ENCODE results near the gene ABHD17B. TPM values are rescaled to one million over a fixed set of nuclear protein-coding genes. Genes with fewer than 3 reads are reported as not detected.

ABHD17B gene
- total RNA-seq, 2 experiments from 2014 or later: 9.1 to 13.3 TPM

DNA sequence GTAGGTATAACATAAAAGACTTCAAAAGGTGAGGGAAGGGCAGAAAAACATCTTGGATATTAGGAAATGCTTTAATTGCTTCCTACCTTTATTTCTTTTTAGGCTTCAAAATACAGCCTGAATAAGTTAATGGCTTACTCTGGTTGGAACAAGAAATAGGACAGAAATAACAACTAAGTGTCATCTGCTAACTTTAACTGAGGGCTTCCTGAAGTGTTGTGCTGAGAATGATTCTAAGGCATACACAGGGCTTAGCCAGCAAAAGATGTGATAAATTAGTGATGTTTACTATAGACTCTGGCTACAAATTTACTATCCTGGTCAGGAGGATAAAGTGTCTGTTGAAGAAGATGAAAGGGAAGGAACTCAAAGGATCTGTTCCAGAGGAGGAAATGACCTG lies 34.2 kb downstream of the ABHD17B start:
- Mint-ChIP-seq H3K4me3 (no peak overlapping the region), H3K4me1 (peaks cover 16% of the 10 kb centered on the region), H3K9me3 (ENCODE audit: low read depth) (peaks cover 25% of the 10 kb centered on the region), H3K27me3 (no peaks in the 10 kb centered on the region), H3K36me3 (ENCODE audit: low read depth) (peaks cover 35% of the 10 kb centered on the region), H3K27ac (no peak overlapping the region)
- ATAC-seq (no peak), DNase-seq (no peak)
- intact Hi-C loops (cut with DNase I, micrococcal nuclease): no loop called here
- ChIA-PET CTCF (interaction anchor here (1.6 kb wide), 1 partner anchor 13 kb away, joined by 9 read pairs; no protein-coding TSS in a partner anchor), POLR2A (no interaction called here)

DNA sequence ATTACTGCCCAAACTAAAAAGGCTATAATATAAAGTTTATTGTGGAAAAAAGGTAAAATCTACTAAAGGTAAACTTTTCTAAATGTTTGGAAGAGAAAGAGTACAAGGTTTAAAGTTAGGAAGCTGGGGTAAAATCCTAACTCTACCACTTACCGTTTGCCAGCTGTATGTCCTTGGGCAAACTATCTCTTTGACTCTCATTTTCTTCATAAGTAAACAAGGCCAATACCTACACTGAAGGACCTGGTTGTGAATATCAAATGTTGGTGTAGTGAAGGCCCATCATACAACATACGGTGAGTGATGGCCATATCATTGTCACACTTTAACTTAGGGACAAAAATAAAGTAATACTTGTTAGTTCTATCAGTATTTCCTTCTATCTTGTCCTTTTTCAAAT lies 34.9 kb downstream of the ABHD17B start:
- peaks cover 16% of the 10 kb centered on the region for H3K4me1 Mint-ChIP-seq
- DNase-seq (no peak), ATAC-seq (no peak)
- H3K4me3 Mint-ChIP-seq: no peak overlapping the region
- intact Hi-C loops (cut with DNase I, micrococcal nuclease): no loop called here
- peaks cover 34% of the 10 kb centered on the region for H3K36me3 Mint-ChIP-seq (ENCODE audit: low read depth)
- POLR2A ChIA-PET: no interaction called here
- H3K27me3 Mint-ChIP-seq: no peaks in the 10 kb centered on the region
- CTCF ChIA-PET: no interaction called here
- peaks cover 25% of the 10 kb centered on the region for H3K9me3 Mint-ChIP-seq (ENCODE audit: low read depth)
- no peak overlapping the region for H3K27ac Mint-ChIP-seq

DNA sequence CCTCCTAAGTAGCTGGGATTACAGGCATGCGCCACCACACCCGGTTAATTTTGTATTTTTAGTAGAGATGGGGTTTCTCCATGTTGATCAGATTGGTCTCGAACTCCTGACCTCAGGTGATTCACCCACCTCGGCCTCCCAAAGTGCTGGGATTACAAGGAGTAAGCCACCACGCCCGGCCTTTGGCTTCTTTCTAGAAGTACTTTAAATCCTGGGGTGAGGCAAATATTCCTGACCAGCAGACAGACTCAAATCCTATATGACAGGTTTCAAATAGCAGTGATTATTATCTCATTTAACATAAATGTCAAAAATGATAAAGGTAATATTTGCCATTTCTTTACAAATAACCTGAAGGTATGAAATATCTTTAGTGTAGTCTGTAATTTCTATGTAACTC lies 35.6 kb downstream of the ABHD17B start:
- intact Hi-C loops (cut with DNase I, micrococcal nuclease): no loop called here
- no peak for DNase-seq
- Mint-ChIP-seq H3K36me3 (ENCODE audit: low read depth) (peaks cover 30% of the 10 kb centered on the region), H3K27ac (no peak overlapping the region), H3K27me3 (no peaks in the 10 kb centered on the region), H3K4me3 (no peak overlapping the region), H3K9me3 (ENCODE audit: low read depth) (peaks cover 22% of the 10 kb centered on the region), H3K4me1 (peaks cover 14% of the 10 kb centered on the region)
- ChIA-PET CTCF (no interaction called here), POLR2A (no interaction called here)
- no peak for ATAC-seq

DNA sequence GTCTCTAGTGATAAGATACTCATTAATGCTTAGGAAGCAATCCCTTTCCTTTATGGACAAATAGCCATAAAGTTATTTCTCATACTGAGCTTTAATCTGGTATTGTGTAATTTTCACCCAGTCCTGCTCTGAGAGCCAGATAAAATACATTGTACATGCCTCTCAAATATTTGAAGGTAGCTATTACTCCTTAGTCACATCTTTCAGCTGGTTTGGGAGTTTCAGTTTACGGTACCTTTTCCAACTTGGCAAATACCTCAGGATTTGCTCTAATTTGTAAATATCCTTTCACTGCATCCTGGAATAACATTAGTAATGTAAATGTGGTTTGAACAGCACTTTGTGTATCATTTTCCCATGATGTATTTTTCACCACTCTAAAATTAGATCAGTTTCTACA lies 47.4 kb downstream of the ABHD17B start:
- intact Hi-C loops (cut with DNase I, micrococcal nuclease): no loop called here
- H3K4me1 Mint-ChIP-seq: peaks cover 7% of the 10 kb centered on the region
- no peak overlapping the region for H3K4me3 Mint-ChIP-seq
- POLR2A ChIA-PET: no interaction called here
- CTCF ChIA-PET: interaction anchor here (1.4 kb wide), 1 partner anchor 14 kb away, joined by 9 read pairs; no protein-coding TSS in a partner anchor
- no peaks in the 10 kb centered on the region for H3K27me3 Mint-ChIP-seq
- DNase-seq (no peak), ATAC-seq (no peak)
- H3K27ac Mint-ChIP-seq: no peak overlapping the region
- H3K36me3 Mint-ChIP-seq (ENCODE audit: low read depth): peaks cover 53% of the 10 kb centered on the region
- peaks cover 8% of the 10 kb centered on the region for H3K9me3 Mint-ChIP-seq (ENCODE audit: low read depth)

DNA sequence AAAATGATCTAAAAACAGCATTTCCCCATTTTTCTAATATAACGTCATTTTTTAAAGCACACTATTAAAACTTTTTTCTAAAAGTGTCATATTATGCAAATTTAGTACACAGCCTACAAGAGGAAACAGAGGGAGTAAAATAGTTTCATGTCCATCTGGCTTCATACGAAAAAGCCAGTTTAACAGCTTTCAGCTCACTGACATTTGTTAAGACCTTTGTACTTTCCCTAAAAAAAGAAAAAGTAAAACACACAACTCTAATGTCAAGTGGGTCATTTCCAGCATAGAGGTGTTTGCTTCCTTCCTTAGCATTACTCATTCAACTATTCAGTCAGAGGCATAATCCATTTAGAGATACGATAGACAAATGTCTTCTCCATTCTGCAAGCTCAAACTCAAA lies 49.4 kb downstream of the ABHD17B start:
- intact Hi-C loops (cut with DNase I, micrococcal nuclease): loop anchor here in 1 of 2 experiments (2.0 kb wide), 1 partner anchor 25 kb away; no protein-coding TSS in a partner anchor
- no peaks in the 10 kb centered on the region for H3K27me3 Mint-ChIP-seq
- peaks cover 45% of the 10 kb centered on the region for H3K36me3 Mint-ChIP-seq (ENCODE audit: low read depth)
- H3K9me3 Mint-ChIP-seq (ENCODE audit: low read depth): peaks cover 10% of the 10 kb centered on the region
- ATAC-seq (no peak), DNase-seq (no peak)
- POLR2A ChIA-PET: no interaction called here
- H3K4me1 Mint-ChIP-seq: peaks cover 15% of the 10 kb centered on the region
- CTCF ChIA-PET: no interaction called here
- no peak overlapping the region for H3K4me3 Mint-ChIP-seq
- H3K27ac Mint-ChIP-seq: no peak overlapping the region

DNA sequence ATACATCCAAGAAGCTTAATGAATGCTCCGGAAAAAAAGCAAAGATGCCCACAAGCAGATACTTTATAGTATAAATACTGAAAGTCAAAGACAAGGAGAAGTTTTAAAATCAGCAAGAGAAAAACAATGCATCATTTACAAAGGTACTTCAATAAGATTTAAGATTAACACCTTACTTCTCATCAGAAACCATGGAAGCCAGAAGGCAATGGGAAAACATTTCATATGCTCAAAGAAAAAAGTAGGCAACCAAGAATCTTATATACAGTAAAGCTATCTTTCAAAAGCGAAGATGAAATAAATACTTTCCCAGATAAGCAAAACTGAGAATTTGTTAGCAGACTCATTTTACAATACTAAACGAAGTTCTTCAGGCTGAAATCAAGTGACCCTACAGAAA lies 51.1 kb downstream of the ABHD17B start:
- no peak for ATAC-seq
- Mint-ChIP-seq H3K4me3 (no peak overlapping the region), H3K4me1 (peaks cover 15% of the 10 kb centered on the region), H3K27me3 (no peaks in the 10 kb centered on the region), H3K36me3 (ENCODE audit: low read depth) (peaks cover 38% of the 10 kb centered on the region), H3K27ac (no peak overlapping the region), H3K9me3 (ENCODE audit: low read depth) (peaks cover 10% of the 10 kb centered on the region)
- ChIA-PET CTCF (no interaction called here), POLR2A (no interaction called here)
- no peak for DNase-seq
- intact Hi-C loops (cut with DNase I, micrococcal nuclease): loop anchor here (2.0 to 10.0 kb wide), 7 partner anchors 21 to 93 kb away; partner anchors contain the start of genes ABHD17B (in 2 of the 2), C9orf85 (in 2 of the 2) and CEMIP2 (in 1 of the 2)

DNA sequence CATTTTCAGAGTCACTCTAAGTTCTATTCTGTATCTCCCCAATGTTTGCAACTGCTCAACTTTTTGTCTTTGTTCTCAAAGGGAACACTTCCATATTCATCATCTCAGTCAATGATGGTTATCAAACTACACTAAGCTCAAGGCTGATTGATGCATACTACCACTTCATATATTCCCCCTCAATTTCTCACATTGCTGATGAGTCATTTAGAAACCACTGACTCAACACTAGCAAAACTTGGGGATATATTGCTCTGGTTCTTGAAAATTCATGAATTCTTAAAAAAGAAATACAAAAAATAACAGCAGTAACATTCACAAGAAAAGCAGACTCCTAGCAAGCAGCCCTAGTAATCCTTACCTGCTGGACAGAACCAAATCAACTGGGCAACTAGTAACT lies 52.2 kb downstream of the ABHD17B start:
- peak overlapping the region; percentile 40 for H3K27ac Mint-ChIP-seq
- DNase-seq (no peak), ATAC-seq (peak; percentile 96)
- CTCF ChIA-PET: interaction anchor here (0.7 kb wide), 1 partner anchor 40 kb away, joined by 5 read pairs; no protein-coding TSS in a partner anchor
- no peaks in the 10 kb centered on the region for H3K27me3 Mint-ChIP-seq
- intact Hi-C loops (cut with DNase I, micrococcal nuclease): loop anchor here (1.0 to 10.0 kb wide), 8 partner anchors 22 to 92 kb away; partner anchors contain the start of genes ABHD17B (in 2 of the 2), C9orf85 (in 2 of the 2) and CEMIP2 (in 1 of the 2)
- peaks cover 18% of the 10 kb centered on the region for H3K4me1 Mint-ChIP-seq
- peaks cover 10% of the 10 kb centered on the region for H3K9me3 Mint-ChIP-seq (ENCODE audit: low read depth)
- H3K36me3 Mint-ChIP-seq (ENCODE audit: low read depth): peaks cover 31% of the 10 kb centered on the region
- no peak overlapping the region for H3K4me3 Mint-ChIP-seq
- POLR2A ChIA-PET: interaction anchor here (0.5 to 0.6 kb wide), 3 partner anchors 27 to 1442 kb away, joined by 3 to 5 read pairs (median 4); no protein-coding TSS in a partner anchor

DNA sequence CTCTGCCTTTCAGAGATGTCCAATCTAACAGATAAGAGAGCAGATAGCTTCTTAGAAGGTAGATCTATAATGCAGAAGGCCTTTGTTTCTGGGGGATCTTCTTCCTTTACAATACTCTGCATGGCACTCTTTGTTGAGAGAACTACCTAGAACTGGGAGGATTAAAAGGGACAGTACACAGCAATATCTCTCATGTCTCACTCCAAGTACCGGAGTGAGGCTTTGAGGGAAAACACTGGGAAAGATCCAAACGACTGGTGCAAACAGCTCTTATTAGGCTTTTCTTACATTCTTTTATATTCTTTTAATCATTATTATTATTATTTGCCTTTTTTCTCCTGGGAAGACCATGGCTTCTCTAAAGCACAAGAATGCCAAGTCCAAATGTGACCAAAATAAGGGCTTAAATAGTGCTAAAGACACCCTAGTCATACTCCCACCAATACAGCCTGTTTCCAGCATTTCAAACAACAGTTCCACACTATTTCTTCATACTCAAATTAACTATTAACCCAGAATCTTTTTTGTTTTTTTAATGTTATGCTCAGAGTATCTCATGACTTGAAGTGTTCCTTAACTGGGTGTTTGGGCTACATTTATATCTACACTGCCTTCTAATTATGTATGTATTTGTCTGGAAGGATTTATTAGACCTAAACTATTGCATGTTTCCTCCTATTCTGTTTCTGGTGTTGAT lies 52.7 kb downstream of the ABHD17B start:
- intact Hi-C loops (cut with DNase I, micrococcal nuclease): loop anchor here (1.0 to 10.0 kb wide), 8 partner anchors 23 to 91 kb away; partner anchors contain the start of genes ABHD17B (in 2 of the 2), C9orf85 (in 2 of the 2) and CEMIP2 (in 1 of the 2)
- peaks cover 25% of the 10 kb centered on the region for H3K36me3 Mint-ChIP-seq (ENCODE audit: low read depth)
- no peak for DNase-seq
- no peaks in the 10 kb centered on the region for H3K27me3 Mint-ChIP-seq
- ChIA-PET CTCF (interaction anchor here (0.7 to 1.3 kb wide), 3 partner anchors 21 to 40 kb away, joined by 3 to 5 read pairs (median 4); no protein-coding TSS in a partner anchor), POLR2A (interaction anchor here (0.6 kb wide), 1 partner anchor 585 kb away, joined by 4 read pairs; no protein-coding TSS in a partner anchor)
- H3K9me3 Mint-ChIP-seq (ENCODE audit: low read depth): peaks cover 10% of the 10 kb centered on the region
- H3K27ac Mint-ChIP-seq: peak overlapping the region; percentile 40
- peaks cover 18% of the 10 kb centered on the region for H3K4me1 Mint-ChIP-seq
- ATAC-seq: no peak
- no peak overlapping the region for H3K4me3 Mint-ChIP-seq

DNA sequence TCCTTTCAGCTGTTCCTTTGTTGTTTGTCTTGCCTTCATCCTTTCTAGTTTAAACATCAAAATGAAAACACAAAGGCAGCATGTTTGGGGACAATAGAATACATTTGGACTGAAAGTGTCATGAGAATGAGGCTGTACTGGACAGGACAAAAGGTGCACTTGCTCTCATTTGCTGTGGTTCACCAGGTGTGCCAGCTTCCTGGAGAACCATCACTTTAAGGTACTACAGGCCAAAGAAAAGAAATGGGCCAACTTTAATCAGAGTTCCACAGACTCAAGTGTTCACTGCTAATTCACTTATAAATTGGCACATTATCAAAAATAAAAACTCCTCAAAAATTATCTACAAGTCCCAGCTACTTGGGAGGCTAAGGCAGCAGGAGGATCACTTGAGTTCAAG lies 53.8 kb downstream of the ABHD17B start:
- CTCF ChIA-PET: interaction anchor here (1.3 kb wide), 1 partner anchor 38 kb away, joined by 3 read pairs; no protein-coding TSS in a partner anchor
- DNase-seq (no peak), ATAC-seq (no peak)
- peaks cover 23% of the 10 kb centered on the region for H3K36me3 Mint-ChIP-seq (ENCODE audit: low read depth)
- intact Hi-C loops (cut with DNase I, micrococcal nuclease): loop anchor here (5.0 to 10.0 kb wide), 4 partner anchors 40 to 90 kb away; partner anchors contain the start of gene CEMIP2 (in 1 of the 2)
- no peak overlapping the region for H3K27ac Mint-ChIP-seq
- peaks cover 23% of the 10 kb centered on the region for H3K4me1 Mint-ChIP-seq
- no peaks in the 10 kb centered on the region for H3K27me3 Mint-ChIP-seq
- H3K9me3 Mint-ChIP-seq (ENCODE audit: low read depth): peaks cover 10% of the 10 kb centered on the region
- POLR2A ChIA-PET: no interaction called here
- no peak overlapping the region for H3K4me3 Mint-ChIP-seq

DNA sequence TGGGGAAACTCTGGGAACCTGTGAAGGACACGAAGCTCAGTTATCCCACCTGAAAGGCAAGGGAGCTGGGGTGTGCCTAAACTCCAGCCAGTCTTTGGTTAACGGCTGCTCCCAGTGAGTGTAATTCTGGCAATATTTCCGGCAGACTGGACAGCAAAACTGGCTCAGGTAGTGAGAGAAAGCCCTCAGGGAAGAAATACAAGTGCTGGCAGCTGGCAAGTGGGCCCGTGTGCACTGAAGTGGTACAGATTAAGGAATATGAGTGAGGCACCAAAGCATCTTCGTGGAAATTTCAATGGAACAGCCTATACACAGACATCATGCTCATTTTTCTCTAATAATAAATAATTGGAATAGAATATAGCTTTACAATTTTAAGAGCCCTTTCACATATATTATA lies 56.2 kb downstream of the ABHD17B start:
- Mint-ChIP-seq H3K27ac (no peak overlapping the region), H3K4me1 (peaks cover 23% of the 10 kb centered on the region), H3K4me3 (no peak overlapping the region), H3K9me3 (ENCODE audit: low read depth) (peaks cover 3% of the 10 kb centered on the region), H3K27me3 (no peaks in the 10 kb centered on the region), H3K36me3 (ENCODE audit: low read depth) (peaks cover 10% of the 10 kb centered on the region)
- CTCF ChIA-PET: no interaction called here
- POLR2A ChIA-PET: no interaction called here
- intact Hi-C loops (cut with DNase I, micrococcal nuclease): loop anchor here (5.0 to 10.0 kb wide), 4 partner anchors 42 to 88 kb away; partner anchors contain the start of gene CEMIP2 (in 1 of the 2)
- no peak for ATAC-seq
- DNase-seq: no peak

DNA sequence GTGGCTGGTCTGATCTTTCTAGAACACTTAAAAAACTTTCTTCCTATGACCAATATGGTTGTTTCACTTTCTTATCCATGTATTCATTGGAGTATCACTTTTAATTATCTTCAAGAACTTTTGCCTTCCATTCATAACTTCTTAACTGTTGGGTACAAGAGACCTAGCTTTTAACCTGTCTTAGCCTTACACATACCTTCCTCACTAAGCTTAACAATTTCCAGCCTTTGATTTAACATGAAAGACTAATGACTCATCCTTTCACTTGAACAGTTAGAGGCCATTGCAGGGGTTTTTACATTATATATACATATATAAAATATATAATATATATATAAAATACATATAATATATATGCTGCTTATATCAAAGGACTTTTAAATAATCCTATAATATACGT lies 57.9 kb downstream of the ABHD17B start:
- H3K27me3 Mint-ChIP-seq: no peaks in the 10 kb centered on the region
- no peak for DNase-seq
- H3K9me3 Mint-ChIP-seq (ENCODE audit: low read depth): no peaks in the 10 kb centered on the region
- no peak overlapping the region for H3K4me3 Mint-ChIP-seq
- no peak overlapping the region for H3K27ac Mint-ChIP-seq
- H3K36me3 Mint-ChIP-seq (ENCODE audit: low read depth): peaks cover 2% of the 10 kb centered on the region
- peaks cover 14% of the 10 kb centered on the region for H3K4me1 Mint-ChIP-seq
- intact Hi-C loops (cut with DNase I, micrococcal nuclease): loop anchor here (1.0 to 10.0 kb wide), 2 partner anchors 58 to 68 kb away; partner anchors contain the start of genes ABHD17B (in 1 of the 2) and C9orf85 (in 1 of the 2)
- POLR2A ChIA-PET: no interaction called here
- ATAC-seq: peak; percentile 92
- CTCF ChIA-PET: interaction anchor here (0.6 kb wide), 1 partner anchor 51 kb away, joined by 3 read pairs; no protein-coding TSS in a partner anchor
